ENCODE measurements around the gene P3H2.

The P3H2 gene

GRCh38 chr3:190013943-190014924 lies 106.5 kb downstream of the P3H2 start:
- Mint-ChIP-seq H3K4me3 (no peak overlapping the region), H3K27ac (ENCODE audit: low read depth) (no peak overlapping the region), H3K27me3 (peaks cover 27% of the 10 kb centered on the region), H3K9me3 (no peaks in the 10 kb centered on the region), H3K4me1 (no peaks in the 10 kb centered on the region), H3K36me3 (ENCODE audit: insufficient read depth) (no peaks in the 10 kb centered on the region)
- DNase-seq (ENCODE audit: low spot score in 2 of 2) (no peak), ATAC-seq (replicated peaks; ENCODE audit: extremely low read depth, poor library complexity, severe bottlenecking) (no peak)

- Mint-ChIP-seq H3K4me3 (no peak overlapping the region), H3K36me3 (ENCODE audit: insufficient read depth) (no peaks in the 10 kb centered on the region), H3K27ac (ENCODE audit: low read depth) (no peak overlapping the region), H3K4me1 (no peaks in the 10 kb centered on the region), H3K27me3 (peaks cover 18% of the 10 kb centered on the region), H3K9me3 (no peaks in the 10 kb centered on the region)
- ATAC-seq (replicated peaks; ENCODE audit: extremely low read depth, poor library complexity, severe bottlenecking), result no peak
- no peak for DNase-seq (ENCODE audit: low spot score in 2 of 2)
Observed at GRCh38 chr3:190012784-190013183, 107.9 kb downstream of the P3H2 start.

- ATAC-seq (replicated peaks; ENCODE audit: extremely low read depth, poor library complexity, severe bottlenecking) (no peak), DNase-seq (ENCODE audit: low spot score in 2 of 2) (no peak)
- no peak overlapping the region for H3K27ac Mint-ChIP-seq (ENCODE audit: low read depth)
Observed at GRCh38 chr3:190012314-190012782, 108.3 kb downstream of the P3H2 start.

GRCh38 chr3:190010486-190010885 lies 110.2 kb downstream of the P3H2 start:
- H3K9me3 Mint-ChIP-seq, result no peaks in the 10 kb centered on the region
- no peak overlapping the region for H3K27ac Mint-ChIP-seq (ENCODE audit: low read depth)
- H3K4me3 Mint-ChIP-seq, result no peak overlapping the region
- ATAC-seq (replicated peaks; ENCODE audit: extremely low read depth, poor library complexity, severe bottlenecking) (no peak), DNase-seq (ENCODE audit: low spot score in 2 of 2) (no peak)
- peaks cover 3% of the 10 kb centered on the region for H3K36me3 Mint-ChIP-seq (ENCODE audit: insufficient read depth)
- H3K4me1 Mint-ChIP-seq, result no peaks in the 10 kb centered on the region
- H3K27me3 Mint-ChIP-seq, result peaks cover 22% of the 10 kb centered on the region

More at GRCh38 chr3:190012314-190012782, 108.3 kb downstream of the P3H2 start:
- peaks cover 18% of the 10 kb centered on the region for H3K27me3 Mint-ChIP-seq
- H3K36me3 Mint-ChIP-seq (ENCODE audit: insufficient read depth), result no peaks in the 10 kb centered on the region
- no peak overlapping the region for H3K4me3 Mint-ChIP-seq
- H3K4me1 Mint-ChIP-seq, result no peaks in the 10 kb centered on the region
- no peaks in the 10 kb centered on the region for H3K9me3 Mint-ChIP-seq

- Mint-ChIP-seq H3K27ac (ENCODE audit: low read depth) (no peak overlapping the region), H3K36me3 (ENCODE audit: insufficient read depth) (peaks cover 3% of the 10 kb centered on the region), H3K9me3 (no peaks in the 10 kb centered on the region), H3K4me3 (no peak overlapping the region), H3K27me3 (peaks cover 19% of the 10 kb centered on the region), H3K4me1 (no peaks in the 10 kb centered on the region)
- DNase-seq (ENCODE audit: low spot score in 2 of 2), result no peak
- ATAC-seq (replicated peaks; ENCODE audit: extremely low read depth, poor library complexity, severe bottlenecking), result no peak
Observed at GRCh38 chr3:190009614-190010013, 111.1 kb downstream of the P3H2 start.

GRCh38 chr3:190008432-190008831 lies 112.3 kb downstream of the P3H2 start:
- no peak overlapping the region for H3K4me3 Mint-ChIP-seq
- H3K27me3 Mint-ChIP-seq, result peaks cover 19% of the 10 kb centered on the region
- H3K27ac Mint-ChIP-seq (ENCODE audit: low read depth), result no peak overlapping the region
- H3K9me3 Mint-ChIP-seq, result no peaks in the 10 kb centered on the region
- no peak for ATAC-seq (replicated peaks; ENCODE audit: extremely low read depth, poor library complexity, severe bottlenecking)
- H3K36me3 Mint-ChIP-seq (ENCODE audit: insufficient read depth), result peaks cover 3% of the 10 kb centered on the region
- H3K4me1 Mint-ChIP-seq, result no peaks in the 10 kb centered on the region
- DNase-seq (ENCODE audit: low spot score in 2 of 2), result no peak

- peaks cover 3% of the 10 kb centered on the region for H3K36me3 Mint-ChIP-seq (ENCODE audit: insufficient read depth)
- ATAC-seq (replicated peaks; ENCODE audit: extremely low read depth, poor library complexity, severe bottlenecking) (no peak), DNase-seq (ENCODE audit: low spot score in 2 of 2) (no peak)
- no peaks in the 10 kb centered on the region for H3K9me3 Mint-ChIP-seq
- H3K27me3 Mint-ChIP-seq, result peaks cover 23% of the 10 kb centered on the region
- H3K4me1 Mint-ChIP-seq, result no peaks in the 10 kb centered on the region
- H3K4me3 Mint-ChIP-seq, result no peak overlapping the region
- H3K27ac Mint-ChIP-seq (ENCODE audit: low read depth), result no peak overlapping the region
Observed at GRCh38 chr3:190005343-190006113, 115.2 kb downstream of the P3H2 start.

- no peaks in the 10 kb centered on the region for H3K9me3 Mint-ChIP-seq
- no peaks in the 10 kb centered on the region for H3K4me1 Mint-ChIP-seq
- no peak overlapping the region for H3K4me3 Mint-ChIP-seq
- peaks cover 3% of the 10 kb centered on the region for H3K36me3 Mint-ChIP-seq (ENCODE audit: insufficient read depth)
- DNase-seq (ENCODE audit: low spot score in 2 of 2), result no peak
- H3K27ac Mint-ChIP-seq (ENCODE audit: low read depth), result no peak overlapping the region
- no peak for ATAC-seq (replicated peaks; ENCODE audit: extremely low read depth, poor library complexity, severe bottlenecking)
- peaks cover 32% of the 10 kb centered on the region for H3K27me3 Mint-ChIP-seq
Observed at GRCh38 chr3:190004656-190005055, 116.0 kb downstream of the P3H2 start.

GRCh38 chr3:190003681-190004123 lies 117.0 kb downstream of the P3H2 start:
- Mint-ChIP-seq H3K36me3 (ENCODE audit: insufficient read depth) (peaks cover 3% of the 10 kb centered on the region), H3K4me1 (no peaks in the 10 kb centered on the region), H3K27me3 (peaks cover 33% of the 10 kb centered on the region), H3K4me3 (no peak overlapping the region), H3K9me3 (no peaks in the 10 kb centered on the region), H3K27ac (ENCODE audit: low read depth) (no peak overlapping the region)
- ATAC-seq (replicated peaks; ENCODE audit: extremely low read depth, poor library complexity, severe bottlenecking), result no peak
- no peak for DNase-seq (ENCODE audit: low spot score in 2 of 2)

GRCh38 chr3:190003068-190003467 lies 117.6 kb downstream of the P3H2 start:
- H3K9me3 Mint-ChIP-seq, result no peaks in the 10 kb centered on the region
- H3K4me3 Mint-ChIP-seq, result no peak overlapping the region
- peaks cover 33% of the 10 kb centered on the region for H3K27me3 Mint-ChIP-seq
- DNase-seq (ENCODE audit: low spot score in 2 of 2) (no peak), ATAC-seq (replicated peaks; ENCODE audit: extremely low read depth, poor library complexity, severe bottlenecking) (no peak)
- H3K4me1 Mint-ChIP-seq, result no peaks in the 10 kb centered on the region
- no peak overlapping the region for H3K27ac Mint-ChIP-seq (ENCODE audit: low read depth)
- H3K36me3 Mint-ChIP-seq (ENCODE audit: insufficient read depth), result peaks cover 3% of the 10 kb centered on the region

GRCh38 chr3:190001426-190001825 lies 119.3 kb downstream of the P3H2 start:
- Mint-ChIP-seq H3K9me3 (no peaks in the 10 kb centered on the region), H3K4me1 (no peaks in the 10 kb centered on the region), H3K27ac (ENCODE audit: low read depth) (no peak overlapping the region), H3K36me3 (ENCODE audit: insufficient read depth) (peaks cover 2% of the 10 kb centered on the region), H3K27me3 (peaks cover 23% of the 10 kb centered on the region), H3K4me3 (no peak overlapping the region)
- ATAC-seq (replicated peaks; ENCODE audit: extremely low read depth, poor library complexity, severe bottlenecking), result no peak
- DNase-seq (ENCODE audit: low spot score in 2 of 2), result no peak

- DNase-seq (ENCODE audit: low spot score in 2 of 2) (no peak), ATAC-seq (replicated peaks; ENCODE audit: extremely low read depth, poor library complexity, severe bottlenecking) (no peak)
- peaks cover 17% of the 10 kb centered on the region for H3K27me3 Mint-ChIP-seq
- H3K4me1 Mint-ChIP-seq, result no peaks in the 10 kb centered on the region
- no peaks in the 10 kb centered on the region for H3K9me3 Mint-ChIP-seq
- H3K4me3 Mint-ChIP-seq, result no peak overlapping the region
- H3K36me3 Mint-ChIP-seq (ENCODE audit: insufficient read depth), result no peaks in the 10 kb centered on the region
- H3K27ac Mint-ChIP-seq (ENCODE audit: low read depth), result no peak overlapping the region
Observed at GRCh38 chr3:190000861-190001196, 119.9 kb downstream of the P3H2 start.
